GM12891 (cell line): ENCODE results near the gene TMEM222.

Experiments
- POLR2A ChIP-seq: IDR thresholded peaks from 2 replicates; pipeline ENCODE4 v1.6.1; 2011; ENCODE audit warnings: low read depth, low read length, control low read depth
- POLR2AphosphoS5 ChIP-seq: IDR thresholded peaks from 2 replicates; pipeline ENCODE4 v1.6.1; 2011; ENCODE audit warnings: low read depth, low read length, control low read depth

- TF ChIP-seq POLR2AphosphoS5 (no peak), POLR2A (no peak)
Measured at GRCh38 chr1:27353629-27354028, 31.7 kb downstream of the TMEM222 start.
